HepG2 (cell line): Measurements from ENCODE around the gene STN1. TPM values are rescaled to one million over a fixed set of nuclear protein-coding genes. Genes with fewer than 3 reads are reported as not detected.

Experiments
- FIP1L1 ChIP-seq: fragments of 200-400 bp; formaldehyde crosslinking; IDR thresholded peaks from 2 replicates; pipeline ENCODE4 v1.6.1; 2018; ENCODE audit warnings: low read depth, mild to moderate bottlenecking, low read length, moderate library complexity, borderline replicate concordance; ENCODE audit not compliant: insufficient read depth
- GABPA ChIP-seq, 2 experiments: IDR thresholded peaks; 2 replicates each; pipeline ENCODE4 v1.6.1; 2011 to 2016; ENCODE audit warnings: low read depth in 2 of 2, low read length in 1 of 2, missing biosample characterization in 1 of 2, missing genetic modification characterization in 1 of 2
- KAT2B ChIP-seq: fragments of 150-350 bp; IDR thresholded peaks from 2 replicates; pipeline ENCODE4 v1.6.1; 2014; ENCODE audit warnings: low read depth, low read length, borderline replicate concordance
- KDM2A ChIP-seq: sonication (generic); formaldehyde crosslinking; IDR thresholded peaks from 2 replicates; pipeline ENCODE4 v1.4.0; 2020; ENCODE audit warnings: low read depth, missing genetic modification reagents, borderline replicate concordance
- SMARCC2 ChIP-seq: fragments of 450-650 bp; IDR thresholded peaks from 2 replicates; pipeline ENCODE4 v1.6.1; 2017; ENCODE audit warnings: antibody characterized with exemption, mild to moderate bottlenecking
- SOX5 ChIP-seq: IDR thresholded peaks from 2 replicates; pipeline ENCODE4 v1.6.1; 2016; ENCODE audit warnings: borderline replicate concordance
- TBX2 ChIP-seq: sonication (generic); formaldehyde crosslinking; IDR thresholded peaks from 2 replicates; pipeline ENCODE4 v1.5.0; 2020; ENCODE audit warnings: missing genetic modification reagents, mild to moderate bottlenecking, borderline replicate concordance
- ZFP62 ChIP-seq: sonication (generic); formaldehyde crosslinking; IDR thresholded peaks from 2 replicates; pipeline ENCODE4 v1.4.0; 2020; ENCODE audit warnings: missing genetic modification reagents
- ZMAT3 ChIP-seq: sonication (generic); formaldehyde crosslinking; conservative IDR thresholded peaks from 2 replicates; pipeline ENCODE4 v1.7.0; 2021; ENCODE audit warnings: missing genetic modification reagents
- ZNF225 ChIP-seq: sonication (generic); formaldehyde crosslinking; IDR thresholded peaks from 2 replicates; pipeline ENCODE4 v1.4.0; 2020; ENCODE audit warnings: mild to moderate bottlenecking, missing genetic modification reagents
- ZNF235 ChIP-seq: sonication (generic); formaldehyde crosslinking; IDR thresholded peaks from 2 replicates; pipeline ENCODE4 v1.8.1; 2023; ENCODE audit warnings: mild to moderate bottlenecking, missing genetic modification reagents, borderline replicate concordance
- ZNF660 ChIP-seq: sonication (generic); formaldehyde crosslinking; IDR thresholded peaks from 2 replicates; pipeline ENCODE4 v1.5.1; 2020; ENCODE audit warnings: mild to moderate bottlenecking, low read depth, missing genetic modification reagents, borderline replicate concordance
- polyA plus RNA-seq, 8 experiments: library from polyadenylated mRNA; depleted of rRNA in 3 of 8; stranded (reverse) in 7 of 8; unstranded in 1 of 8; fragments of >200 nt; fragmentation: Illumina TruSeq in 4 of 8; extraction: Trizol in 4 of 8; gene quantifications; 2 replicates each; pipeline versions ENCODE4 v1.2.1 to v1.2.3, GENCODE V29; 2011 to 2016; ENCODE audit warnings: low read depth in 4 of 8, missing spikeins in 1 of 8, mixed read lengths in 1 of 8; ENCODE audit not compliant: insufficient read depth in 1 of 8
- total RNA-seq, 5 experiments: library from RNA; depleted of rRNA; stranded (reverse); fragments of >200 nt; fragmentation: Illumina TruSeq; extraction: Trizol; gene quantifications; 2 replicates each; pipeline ENCODE4 v1.2.3, GENCODE V29; 2016; ENCODE audit warnings: low read depth in 1 of 5
- TF ChIP-seq, protein P1 (sequence below): sonication (generic); formaldehyde crosslinking; IDR thresholded peaks from 2 replicates; pipeline ENCODE4 v1.5.0; 2020; ENCODE audit warnings: mild to moderate bottlenecking, missing genetic modification reagents, borderline replicate concordance
- TF ChIP-seq, protein P2 (sequence below): sonication (generic); formaldehyde crosslinking; IDR thresholded peaks from 2 replicates; pipeline ENCODE4 v1.5.1; 2020; ENCODE audit warnings: missing genetic modification reagents, mild to moderate bottlenecking, borderline replicate concordance
- TF ChIP-seq, protein P3 (sequence below): sonication (generic); formaldehyde crosslinking; conservative IDR thresholded peaks from 2 replicates; pipeline ENCODE4 v1.5.0; 2020; ENCODE audit warnings: missing genetic modification reagents

STN1 gene
- total and polyA plus RNA-seq, 2 of the 13 experiments (the other 11 are each of a cell fraction or from before 2014, with no cell fraction given) = 17.6 to 22.7 TPM

DNA sequence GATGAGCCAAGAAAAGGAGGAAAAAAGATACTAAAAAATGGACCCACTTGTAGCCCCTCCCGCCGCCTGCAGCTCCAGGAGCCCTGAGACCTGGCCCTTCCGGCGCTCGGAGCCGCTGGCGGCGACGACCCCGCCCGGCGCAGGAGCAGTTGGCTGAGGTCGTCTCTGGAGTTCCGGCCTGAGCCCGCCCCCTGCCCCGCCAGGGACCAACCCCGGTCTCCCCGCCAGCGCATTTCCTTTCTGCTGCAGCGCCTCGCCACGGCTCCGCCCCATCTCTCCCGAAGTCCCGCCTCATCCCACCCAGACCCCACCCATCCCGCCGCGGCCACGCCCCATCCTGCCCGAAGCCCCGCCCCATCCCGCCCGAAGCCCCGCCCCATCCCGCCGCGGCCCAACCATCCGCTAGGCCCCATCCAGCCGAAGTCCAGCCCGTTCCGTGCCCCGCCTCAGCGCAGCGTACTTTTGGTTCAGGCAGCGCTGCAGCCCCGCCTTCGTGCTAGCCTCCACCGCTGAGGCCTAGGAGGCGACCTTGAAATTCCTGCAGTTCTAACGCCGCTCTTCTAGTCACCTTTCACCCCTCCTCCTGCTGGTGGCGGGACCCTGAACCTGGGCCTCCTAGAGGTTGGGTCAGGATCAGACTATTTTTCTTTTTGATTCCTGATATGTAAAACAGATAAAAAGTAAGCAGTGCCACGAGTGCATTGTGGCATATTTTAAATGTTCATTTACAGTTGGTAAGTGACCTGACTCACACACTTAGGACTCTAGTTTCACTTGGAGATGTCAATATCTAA lies at the start of gene STN1 (continued):
- TF ChIP-seq, protein P1, sequence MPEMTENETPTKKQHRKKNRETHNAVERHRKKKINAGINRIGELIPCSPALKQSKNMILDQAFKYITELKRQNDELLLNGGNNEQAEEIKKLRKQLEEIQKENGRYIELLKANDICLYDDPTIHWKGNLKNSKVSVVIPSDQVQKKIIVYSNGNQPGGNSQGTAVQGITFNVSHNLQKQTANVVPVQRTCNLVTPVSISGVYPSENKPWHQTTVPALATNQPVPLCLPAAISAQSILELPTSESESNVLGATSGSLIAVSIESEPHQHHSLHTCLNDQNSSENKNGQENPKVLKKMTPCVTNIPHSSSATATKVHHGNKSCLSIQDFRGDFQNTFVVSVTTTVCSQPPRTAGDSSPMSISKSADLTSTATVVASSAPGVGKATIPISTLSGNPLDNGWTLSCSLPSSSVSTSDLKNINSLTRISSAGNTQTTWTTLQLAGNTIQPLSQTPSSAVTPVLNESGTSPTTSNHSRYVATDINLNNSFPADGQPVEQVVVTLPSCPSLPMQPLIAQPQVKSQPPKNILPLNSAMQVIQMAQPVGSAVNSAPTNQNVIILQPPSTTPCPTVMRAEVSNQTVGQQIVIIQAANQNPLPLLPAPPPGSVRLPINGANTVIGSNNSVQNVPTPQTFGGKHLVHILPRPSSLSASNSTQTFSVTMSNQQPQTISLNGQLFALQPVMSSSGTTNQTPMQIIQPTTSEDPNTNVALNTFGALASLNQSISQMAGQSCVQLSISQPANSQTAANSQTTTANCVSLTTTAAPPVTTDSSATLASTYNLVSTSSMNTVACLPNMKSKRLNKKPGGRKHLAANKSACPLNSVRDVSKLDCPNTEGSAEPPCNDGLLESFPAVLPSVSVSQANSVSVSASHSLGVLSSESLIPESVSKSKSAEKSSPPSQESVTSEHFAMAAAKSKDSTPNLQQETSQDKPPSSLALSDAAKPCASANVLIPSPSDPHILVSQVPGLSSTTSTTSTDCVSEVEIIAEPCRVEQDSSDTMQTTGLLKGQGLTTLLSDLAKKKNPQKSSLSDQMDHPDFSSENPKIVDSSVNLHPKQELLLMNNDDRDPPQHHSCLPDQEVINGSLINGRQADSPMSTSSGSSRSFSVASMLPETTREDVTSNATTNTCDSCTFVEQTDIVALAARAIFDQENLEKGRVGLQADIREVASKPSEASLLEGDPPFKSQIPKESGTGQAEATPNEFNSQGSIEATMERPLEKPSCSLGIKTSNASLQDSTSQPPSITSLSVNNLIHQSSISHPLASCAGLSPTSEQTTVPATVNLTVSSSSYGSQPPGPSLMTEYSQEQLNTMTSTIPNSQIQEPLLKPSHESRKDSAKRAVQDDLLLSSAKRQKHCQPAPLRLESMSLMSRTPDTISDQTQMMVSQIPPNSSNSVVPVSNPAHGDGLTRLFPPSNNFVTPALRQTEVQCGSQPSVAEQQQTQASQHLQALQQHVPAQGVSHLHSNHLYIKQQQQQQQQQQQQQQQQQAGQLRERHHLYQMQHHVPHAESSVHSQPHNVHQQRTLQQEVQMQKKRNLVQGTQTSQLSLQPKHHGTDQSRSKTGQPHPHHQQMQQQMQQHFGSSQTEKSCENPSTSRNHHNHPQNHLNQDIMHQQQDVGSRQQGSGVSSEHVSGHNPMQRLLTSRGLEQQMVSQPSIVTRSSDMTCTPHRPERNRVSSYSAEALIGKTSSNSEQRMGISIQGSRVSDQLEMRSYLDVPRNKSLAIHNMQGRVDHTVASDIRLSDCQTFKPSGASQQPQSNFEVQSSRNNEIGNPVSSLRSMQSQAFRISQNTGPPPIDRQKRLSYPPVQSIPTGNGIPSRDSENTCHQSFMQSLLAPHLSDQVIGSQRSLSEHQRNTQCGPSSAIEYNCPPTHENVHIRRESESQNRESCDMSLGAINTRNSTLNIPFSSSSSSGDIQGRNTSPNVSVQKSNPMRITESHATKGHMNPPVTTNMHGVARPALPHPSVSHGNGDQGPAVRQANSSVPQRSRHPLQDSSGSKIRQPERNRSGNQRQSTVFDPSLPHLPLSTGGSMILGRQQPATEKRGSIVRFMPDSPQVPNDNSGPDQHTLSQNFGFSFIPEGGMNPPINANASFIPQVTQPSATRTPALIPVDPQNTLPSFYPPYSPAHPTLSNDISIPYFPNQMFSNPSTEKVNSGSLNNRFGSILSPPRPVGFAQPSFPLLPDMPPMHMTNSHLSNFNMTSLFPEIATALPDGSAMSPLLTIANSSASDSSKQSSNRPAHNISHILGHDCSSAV (CRISPR knock-in tag) = no peak
- TF ChIP-seq ZNF225 (CRISPR knock-in tag) (no peak), FIP1L1 (no peak), KDM2A (CRISPR knock-in tag) (peak; percentile 34; the same call in 1 of the 2 replicates), ZNF235 (CRISPR knock-in tag) (no peak), ZMAT3 (peak; percentile 93; the same call in 1 of the 2 replicates), KAT2B (no peak), ZFP62 (CRISPR knock-in tag) (no peak), GABPA (IDR thresholded peaks at IDR 0.05; ENCODE audit: low read depth, low read length) (peak; percentile 65), GABPA (CRISPR knock-in tag; IDR thresholded peaks at IDR 0.05; ENCODE audit: low read depth) (peak; percentile 72), ZNF660 (CRISPR knock-in tag) (no peak), SMARCC2 (no peak), TBX2 (CRISPR knock-in tag) (peak; percentile 24; the same call in 1 of the 2 replicates), SOX5 (CRISPR knock-in tag) (peak; percentile 23; the same call in 1 of the 2 replicates)
- TF ChIP-seq, protein P2, sequence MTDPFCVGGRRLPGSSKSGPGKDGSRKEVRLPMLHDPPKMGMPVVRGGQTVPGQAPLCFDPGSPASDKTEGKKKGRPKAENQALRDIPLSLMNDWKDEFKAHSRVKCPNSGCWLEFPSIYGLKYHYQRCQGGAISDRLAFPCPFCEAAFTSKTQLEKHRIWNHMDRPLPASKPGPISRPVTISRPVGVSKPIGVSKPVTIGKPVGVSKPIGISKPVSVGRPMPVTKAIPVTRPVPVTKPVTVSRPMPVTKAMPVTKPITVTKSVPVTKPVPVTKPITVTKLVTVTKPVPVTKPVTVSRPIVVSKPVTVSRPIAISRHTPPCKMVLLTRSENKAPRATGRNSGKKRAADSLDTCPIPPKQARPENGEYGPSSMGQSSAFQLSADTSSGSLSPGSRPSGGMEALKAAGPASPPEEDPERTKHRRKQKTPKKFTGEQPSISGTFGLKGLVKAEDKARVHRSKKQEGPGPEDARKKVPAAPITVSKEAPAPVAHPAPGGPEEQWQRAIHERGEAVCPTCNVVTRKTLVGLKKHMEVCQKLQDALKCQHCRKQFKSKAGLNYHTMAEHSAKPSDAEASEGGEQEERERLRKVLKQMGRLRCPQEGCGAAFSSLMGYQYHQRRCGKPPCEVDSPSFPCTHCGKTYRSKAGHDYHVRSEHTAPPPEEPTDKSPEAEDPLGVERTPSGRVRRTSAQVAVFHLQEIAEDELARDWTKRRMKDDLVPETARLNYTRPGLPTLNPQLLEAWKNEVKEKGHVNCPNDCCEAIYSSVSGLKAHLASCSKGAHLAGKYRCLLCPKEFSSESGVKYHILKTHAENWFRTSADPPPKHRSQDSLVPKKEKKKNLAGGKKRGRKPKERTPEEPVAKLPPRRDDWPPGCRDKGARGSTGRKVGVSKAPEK = no peak
- TF ChIP-seq, protein P3, sequence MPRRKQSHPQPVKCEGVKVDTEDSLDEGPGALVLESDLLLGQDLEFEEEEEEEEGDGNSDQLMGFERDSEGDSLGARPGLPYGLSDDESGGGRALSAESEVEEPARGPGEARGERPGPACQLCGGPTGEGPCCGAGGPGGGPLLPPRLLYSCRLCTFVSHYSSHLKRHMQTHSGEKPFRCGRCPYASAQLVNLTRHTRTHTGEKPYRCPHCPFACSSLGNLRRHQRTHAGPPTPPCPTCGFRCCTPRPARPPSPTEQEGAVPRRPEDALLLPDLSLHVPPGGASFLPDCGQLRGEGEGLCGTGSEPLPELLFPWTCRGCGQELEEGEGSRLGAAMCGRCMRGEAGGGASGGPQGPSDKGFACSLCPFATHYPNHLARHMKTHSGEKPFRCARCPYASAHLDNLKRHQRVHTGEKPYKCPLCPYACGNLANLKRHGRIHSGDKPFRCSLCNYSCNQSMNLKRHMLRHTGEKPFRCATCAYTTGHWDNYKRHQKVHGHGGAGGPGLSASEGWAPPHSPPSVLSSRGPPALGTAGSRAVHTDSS (CRISPR knock-in tag) = no peak
